ENCODE measurements around the gene NTHL1. TPM values are rescaled to one million over a fixed set of nuclear protein-coding genes. Genes with fewer than 3 reads are reported as not detected.
A peak's percentile ranks its signal among the peaks of the same experiment; 100 is the strongest.

NTHL1 gene
- total and polyA plus RNA-seq, 2 of the 13 experiments (the other 11 are each of a cell fraction or from before 2014, with no cell fraction given), result 47.5 to 64.9 TPM

- TF ChIP-seq ZC3H13 (CRISPR knock-in tag; IDR thresholded peaks at IDR 0.05) (no peak), TCF7L2 (IDR thresholded peaks at IDR 0.05; ENCODE audit: low read depth, low read length) (no peak), FOXK2 (IDR thresholded peaks at IDR 0.05) (no peak), JDP2 (CRISPR knock-in tag; IDR thresholded peaks at IDR 0.05; ENCODE audit: borderline replicate concordance) (no peak), YEATS4 (CRISPR knock-in tag; IDR thresholded peaks at IDR 0.05; ENCODE audit: borderline replicate concordance) (0 out of 2 replicates have a peak, but pooled peaks have one; percentile 2), PHF21A (CRISPR knock-in tag; IDR thresholded peaks at IDR 0.05) (no peak), KDM5B (CRISPR knock-in tag; IDR thresholded peaks at IDR 0.05; ENCODE audit: borderline replicate concordance) (peak; percentile 75; the same call in 1 of the 2 replicates), HMGXB3 (CRISPR knock-in tag; IDR thresholded peaks at IDR 0.05; ENCODE audit: borderline replicate concordance) (no peak), ELF3 (CRISPR knock-in tag; IDR thresholded peaks at IDR 0.05) (no peak), ZNF572 (CRISPR knock-in tag; IDR thresholded peaks at IDR 0.05) (0 out of 2 replicates have a peak, but pooled peaks have one; percentile 63), POLR2A (IDR thresholded peaks at IDR 0.05; ENCODE audit: insufficient read depth in 1 of 2, low read depth in 2 of 2, low read length in 2 of 2) (peak in 1 of 2 experiments; percentile 49; a peak in 2 of 4 replicates), SPEN (CRISPR knock-in tag; IDR thresholded peaks at IDR 0.05; ENCODE audit: low read depth) (no peak), ZNF782 (CRISPR knock-in tag; IDR thresholded peaks at IDR 0.05; ENCODE audit: borderline replicate concordance) (no peak), ZNF878 (CRISPR knock-in tag; IDR thresholded peaks at IDR 0.05) (no peak), MTA1 (CRISPR knock-in tag; IDR thresholded peaks at IDR 0.05; ENCODE audit: borderline replicate concordance) (no peak), AHR (CRISPR knock-in tag; IDR thresholded peaks at IDR 0.05) (no peak), FOXA3 (CRISPR knock-in tag; IDR thresholded peaks at IDR 0.05) (0 out of 2 replicates have a peak, but pooled peaks have one; percentile 13)
- TF ChIP-seq, protein P1, sequence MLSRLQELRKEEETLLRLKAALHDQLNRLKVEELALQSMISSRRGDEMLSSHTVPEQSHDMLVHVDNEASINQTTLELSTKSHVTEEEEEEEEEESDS (CRISPR knock-in tag; IDR thresholded peaks at IDR 0.05; ENCODE audit: borderline replicate concordance), result no peak
- TF ChIP-seq, protein P2, sequence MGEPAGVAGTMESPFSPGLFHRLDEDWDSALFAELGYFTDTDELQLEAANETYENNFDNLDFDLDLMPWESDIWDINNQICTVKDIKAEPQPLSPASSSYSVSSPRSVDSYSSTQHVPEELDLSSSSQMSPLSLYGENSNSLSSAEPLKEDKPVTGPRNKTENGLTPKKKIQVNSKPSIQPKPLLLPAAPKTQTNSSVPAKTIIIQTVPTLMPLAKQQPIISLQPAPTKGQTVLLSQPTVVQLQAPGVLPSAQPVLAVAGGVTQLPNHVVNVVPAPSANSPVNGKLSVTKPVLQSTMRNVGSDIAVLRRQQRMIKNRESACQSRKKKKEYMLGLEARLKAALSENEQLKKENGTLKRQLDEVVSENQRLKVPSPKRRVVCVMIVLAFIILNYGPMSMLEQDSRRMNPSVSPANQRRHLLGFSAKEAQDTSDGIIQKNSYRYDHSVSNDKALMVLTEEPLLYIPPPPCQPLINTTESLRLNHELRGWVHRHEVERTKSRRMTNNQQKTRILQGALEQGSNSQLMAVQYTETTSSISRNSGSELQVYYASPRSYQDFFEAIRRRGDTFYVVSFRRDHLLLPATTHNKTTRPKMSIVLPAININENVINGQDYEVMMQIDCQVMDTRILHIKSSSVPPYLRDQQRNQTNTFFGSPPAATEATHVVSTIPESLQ (CRISPR knock-in tag; conservative IDR thresholded peaks at IDR 0.05), result no peak
- TF ChIP-seq, protein P3, sequence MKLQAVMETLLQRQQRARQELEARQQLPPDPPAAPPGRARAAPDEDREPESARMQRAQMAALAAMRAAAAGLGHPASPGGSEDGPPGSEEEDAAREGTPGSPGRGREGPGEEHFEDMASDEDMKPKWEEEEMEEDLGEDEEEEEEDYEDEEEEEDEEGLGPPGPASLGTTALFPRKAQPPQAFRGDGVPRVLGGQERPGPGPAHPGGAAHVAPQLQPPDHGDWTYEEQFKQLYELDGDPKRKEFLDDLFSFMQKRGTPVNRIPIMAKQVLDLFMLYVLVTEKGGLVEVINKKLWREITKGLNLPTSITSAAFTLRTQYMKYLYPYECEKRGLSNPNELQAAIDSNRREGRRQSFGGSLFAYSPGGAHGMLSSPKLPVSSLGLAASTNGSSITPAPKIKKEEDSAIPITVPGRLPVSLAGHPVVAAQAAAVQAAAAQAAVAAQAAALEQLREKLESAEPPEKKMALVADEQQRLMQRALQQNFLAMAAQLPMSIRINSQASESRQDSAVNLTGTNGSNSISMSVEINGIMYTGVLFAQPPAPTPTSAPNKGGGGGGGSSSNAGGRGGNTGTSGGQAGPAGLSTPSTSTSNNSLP (IDR thresholded peaks at IDR 0.05; ENCODE audit: low read depth, low read length), result no peak
- TF ChIP-seq, protein P4, sequence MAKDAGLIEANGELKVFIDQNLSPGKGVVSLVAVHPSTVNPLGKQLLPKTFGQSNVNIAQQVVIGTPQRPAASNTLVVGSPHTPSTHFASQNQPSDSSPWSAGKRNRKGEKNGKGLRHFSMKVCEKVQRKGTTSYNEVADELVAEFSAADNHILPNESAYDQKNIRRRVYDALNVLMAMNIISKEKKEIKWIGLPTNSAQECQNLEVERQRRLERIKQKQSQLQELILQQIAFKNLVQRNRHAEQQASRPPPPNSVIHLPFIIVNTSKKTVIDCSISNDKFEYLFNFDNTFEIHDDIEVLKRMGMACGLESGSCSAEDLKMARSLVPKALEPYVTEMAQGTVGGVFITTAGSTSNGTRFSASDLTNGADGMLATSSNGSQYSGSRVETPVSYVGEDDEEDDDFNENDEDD (CRISPR knock-in tag; IDR thresholded peaks at IDR 0.05; ENCODE audit: borderline replicate concordance), result no peak
Measured at GRCh38 chr16:1990351-1991134, 57.1 kb downstream of the NTHL1 start (continued).
